GM23248 (cell line): Measurements from ENCODE around the gene MCF2L. TPM values are rescaled to one million over a fixed set of nuclear protein-coding genes. Genes with fewer than 3 reads are reported as not detected.
"Not testable (repeated sequence)": the region's sequence is repeated elsewhere in the genome, so short reads cannot be mapped to it uniquely, and the experiment has no call there.

ENCODE experiments used
- DNase-seq: peaks from one replicate; pipeline ENCODE4 v3.0.0-alpha.2; 2015
- H2AFZ ChIP-seq: fragments of 200-600 bp; sonication (generic); 2 replicates; pipeline ENCODE4 v1.6.1; 2016; ENCODE audit warnings: antibody characterized with exemption
- H3F3A ChIP-seq: fragments of 200-600 bp; sonication (generic); 2 replicates; pipeline ENCODE4 v1.6.1; 2016; ENCODE audit warnings: mild to moderate bottlenecking, antibody characterized with exemption, mixed run types; ENCODE audit not compliant: insufficient read depth
- H3K27ac ChIP-seq: fragments of 200-600 bp; sonication (generic); 2 replicates; pipeline ENCODE4 v1.5.1; 2016; ENCODE audit warnings: mild to moderate bottlenecking
- H3K27me3 ChIP-seq: fragments of 200-600 bp; sonication (generic); replicated peaks from 2 replicates; pipeline ENCODE4 v1.6.1; 2016; ENCODE audit warnings: mild to moderate bottlenecking; ENCODE audit not compliant: insufficient read depth
- H3K36me3 ChIP-seq: fragments of 200-600 bp; sonication (generic); 2 replicates; pipeline ENCODE4 v1.6.1; 2016; ENCODE audit warnings: low read depth, mild to moderate bottlenecking
- H3K4me1 ChIP-seq: fragments of 200-600 bp; sonication (generic); 2 replicates; pipeline ENCODE4 v1.6.1; 2016; ENCODE audit warnings: mild to moderate bottlenecking; ENCODE audit not compliant: insufficient read depth
- H3K4me2 ChIP-seq: fragments of 200-600 bp; sonication (generic); one replicate; pipeline ENCODE4 v1.6.1; 2016; ENCODE audit warnings: mild to moderate bottlenecking; ENCODE audit not compliant: unreplicated experiment
- H3K4me3 ChIP-seq: fragments of 200-600 bp; sonication (generic); 2 replicates; pipeline ENCODE4 v1.5.1; 2016; ENCODE audit warnings: mild to moderate bottlenecking
- H3K79me2 ChIP-seq: fragments of 200-600 bp; sonication (generic); 2 replicates; pipeline ENCODE4 v1.6.1; 2016; ENCODE audit warnings: mild to moderate bottlenecking; ENCODE audit not compliant: insufficient read depth
- H3K9ac ChIP-seq: fragments of 200-600 bp; sonication (generic); 2 replicates; pipeline ENCODE4 v1.6.1; 2016; ENCODE audit warnings: mild to moderate bottlenecking
- H3K9me2 ChIP-seq: fragments of 200-600 bp; sonication (generic); 2 replicates; pipeline ENCODE4 v1.6.1; 2016; ENCODE audit warnings: mixed run types, mild to moderate bottlenecking, moderate library complexity; ENCODE audit not compliant: insufficient read depth
- H3K9me3 ChIP-seq: fragments of 200-600 bp; sonication (generic); one replicate; pipeline ENCODE4 v1.6.1; 2017; ENCODE audit warnings: low read depth
- H4K20me1 ChIP-seq: fragments of 200-600 bp; sonication (generic); 2 replicates; pipeline ENCODE4 v1.6.0; 2016; ENCODE audit not compliant: insufficient read depth
- EZH2 ChIP-seq: fragments of 200-600 bp; sonication (generic); IDR thresholded peaks from 2 replicates; pipeline ENCODE4 v1.6.1; 2018; ENCODE audit warnings: antibody characterized with exemption, mild to moderate bottlenecking; ENCODE audit not compliant: insufficient read depth, poor library complexity, severe bottlenecking
- EZH2phosphoT487 ChIP-seq: fragments of 200-600 bp; sonication (generic); IDR thresholded peaks from 2 replicates; pipeline ENCODE4 v1.6.1; 2018; ENCODE audit warnings: antibody characterized with exemption, moderate library complexity, mild to moderate bottlenecking, low read depth; ENCODE audit not compliant: insufficient read depth
- WGBS, 2 experiments: methylation state at CpG; one replicate each; pipeline ENCODE4 v1.1.6; 2015 to 2017; ENCODE audit warnings: low lambda C conversion rate in 2 of 2, low coverage in 1 of 2; ENCODE audit errors: missing lambda C conversion rate in 2 of 2; 5-methylcytosine and 5-hydroxymethylcytosine counted together
- in situ Hi-C: fragments of 300-500 bp; cut with MboI; formaldehyde crosslinking; loops from 2 replicates; pipeline ENCODE4 v1.15.0; 2020
- polyA plus RNA-seq: library from polyadenylated mRNA; unstranded; fragments of >200 nt; fragmentation: Nextera tagmentation; extraction: Ambion mirVana; gene quantifications from 2 replicates; pipeline ENCODE4 v1.2.1, GENCODE V29; 2016
- total RNA-seq: library from RNA; depleted of rRNA; stranded (reverse); fragments of >200 nt; shearing (Covaris generic); gene quantifications from 2 replicates; pipeline ENCODE4 v1.2.3, GENCODE V29; 2014

The MCF2L gene
- total and polyA plus RNA-seq, 2 experiments from 2014 or later, result not detected

GRCh38 chr13:113099142-113099541 lies 130.1 kb downstream of the MCF2L start:
- Histone ChIP-seq H3K27me3 (peaks cover 31% of the 10 kb centered on the region), H3K36me3 (no peaks in the 10 kb centered on the region), H3K4me1 (0 out of 2 replicates have a peak, but pooled peaks cover 7% of the 10 kb centered on the region), H3K9ac (no peak overlapping the region), H3K79me2 (no peaks in the 10 kb centered on the region), H3K27ac (no peak overlapping the region), H4K20me1 (no peaks in the 10 kb centered on the region), H3K4me3 (no peak overlapping the region), H2AFZ (no peak overlapping the region), H3K4me2 (no peak overlapping the region), H3F3A (no peaks in the 10 kb centered on the region), H3K9me2 (no peaks in the 10 kb centered on the region), H3K9me3 (no peaks in the 10 kb centered on the region)
- WGBS, 2 experiments, result 38 to 39% methylated on average over 11 of the region's 11 CpGs
- TF ChIP-seq EZH2 (peak; percentile 43), EZH2phosphoT487 (no peak)
- in situ Hi-C loops, result no loop called here
- DNase-seq, result no peak

GRCh38 chr13:113102302-113102701 lies 133.3 kb downstream of the MCF2L start:
- H3K36me3 ChIP-seq, H3K79me2 ChIP-seq, H2AFZ ChIP-seq, H4K20me1 ChIP-seq, H3K9me3 ChIP-seq, H3K4me2 ChIP-seq, DNase-seq, H3K4me1 ChIP-seq, H3F3A ChIP-seq, H3K27ac ChIP-seq, H3K4me3 ChIP-seq, H3K9me2 ChIP-seq, in situ Hi-C loops, H3K9ac ChIP-seq: not testable (repeated sequence)
- WGBS, 2 experiments, result 66 to 74% methylated on average over 10 of the region's 10 CpGs
- peaks cover 29% of the 10 kb centered on the region for H3K27me3 ChIP-seq

GRCh38 chr13:113102727-113103126 lies 133.7 kb downstream of the MCF2L start:
- H3K9ac ChIP-seq, result no peak overlapping the region
- no peaks in the 10 kb centered on the region for H3K36me3 ChIP-seq
- WGBS, 2 experiments, result 81 to 85% methylated on average over 12 of the region's 12 CpGs
- no peaks in the 10 kb centered on the region for H3K79me2 ChIP-seq
- no peaks in the 10 kb centered on the region for H3F3A ChIP-seq
- H3K9me2 ChIP-seq, result no peaks in the 10 kb centered on the region
- H3K9me3 ChIP-seq, result no peaks in the 10 kb centered on the region
- no peak for DNase-seq
- TF ChIP-seq EZH2phosphoT487 (no peak), EZH2 (no peak)
- in situ Hi-C loops, result no loop called here
- H3K4me1 ChIP-seq, result 0 out of 2 replicates have a peak, but pooled peaks cover 7% of the 10 kb centered on the region
- no peak overlapping the region for H3K4me2 ChIP-seq
- no peak overlapping the region for H2AFZ ChIP-seq
- H3K4me3 ChIP-seq, result no peak overlapping the region
- H3K27ac ChIP-seq, result no peak overlapping the region
- no peaks in the 10 kb centered on the region for H4K20me1 ChIP-seq
- H3K27me3 ChIP-seq, result peaks cover 24% of the 10 kb centered on the region

GRCh38 chr13:113103646-113104045 lies 134.6 kb downstream of the MCF2L start:
- no peaks in the 10 kb centered on the region for H3K36me3 ChIP-seq
- no peak overlapping the region for H3K27ac ChIP-seq
- H2AFZ ChIP-seq, result no peak overlapping the region
- no peaks in the 10 kb centered on the region for H3K9me2 ChIP-seq
- no peaks in the 10 kb centered on the region for H3K4me1 ChIP-seq
- no peak for DNase-seq
- H3K27me3 ChIP-seq, result peaks cover 17% of the 10 kb centered on the region
- H3K9me3 ChIP-seq, result no peaks in the 10 kb centered on the region
- in situ Hi-C loops, result no loop called here
- TF ChIP-seq EZH2 (no peak), EZH2phosphoT487 (no peak)
- H3F3A ChIP-seq, result no peaks in the 10 kb centered on the region
- H4K20me1 ChIP-seq, result no peaks in the 10 kb centered on the region
- 74 to 79% methylated on average over 8 to 9 of the region's 9 CpGs for WGBS, 2 experiments
- no peak overlapping the region for H3K4me3 ChIP-seq
- H3K79me2 ChIP-seq, result no peaks in the 10 kb centered on the region
- no peak overlapping the region for H3K9ac ChIP-seq
- H3K4me2 ChIP-seq, result no peak overlapping the region
